ENCODE data around the gene ASPDH. TPM values are rescaled to one million over a fixed set of nuclear protein-coding genes. Genes with fewer than 3 reads are reported as not detected.

Gene ASPDH
- total RNA-seq, 1 experiment from 2014 or later: not detected

GRCh38 chr19:50482271-50482855 lies 31.4 kb downstream of the ASPDH start:
- H3K4ac ChIP-seq (ENCODE audit: low read depth, low read length): no peak overlapping the region
- H3K23me2 ChIP-seq (ENCODE audit: insufficient read length, low read depth, low read length, poor library complexity, severe bottlenecking): no peaks in the 10 kb centered on the region
- no peak overlapping the region for H3K14ac ChIP-seq (ENCODE audit: insufficient read depth, low read length)
- no peak overlapping the region for H3K23ac ChIP-seq (ENCODE audit: insufficient read length, low read depth, low read length)
- TF ChIP-seq CTCF (conservative IDR thresholded peaks at IDR 0.05): no peak
- no peak overlapping the region for H2BK12ac ChIP-seq (ENCODE audit: insufficient read length, low read depth, low read length)
- no peak overlapping the region for H2BK15ac ChIP-seq (ENCODE audit: low read depth, low read length)
- H4K20me1 ChIP-seq (ENCODE audit: control insufficient read depth, insufficient read depth, insufficient read length): no peaks in the 10 kb centered on the region
- peaks cover 61 to 80% (median 76%) of the 10 kb centered on the region in 3 experiments for H3K36me3 Mint-ChIP-seq (ENCODE audit: insufficient read depth in 1 of 3, low read depth in 3 of 3)
- no peak overlapping the region for H3K27ac ChIP-seq (ENCODE audit: insufficient read length, low read depth, low read length)
- H2BK120ac ChIP-seq (ENCODE audit: low read depth, low read length, poor library complexity, severe bottlenecking): no peak overlapping the region
- H3K79me1 ChIP-seq (ENCODE audit: insufficient read depth, low read depth, low read length, poor library complexity, severe bottlenecking): peaks cover 8% of the 10 kb centered on the region
- no peaks in the 10 kb centered on the region for H3K27me3 ChIP-seq (ENCODE audit: insufficient read depth, low read length)
- H3K27ac Mint-ChIP-seq: no peak overlapping the region
- no peak overlapping the region for H2AFZ ChIP-seq (ENCODE audit: low read length)
- peaks cover 5% of the 10 kb centered on the region; the same call in 1 of the 2 replicates for H3K79me2 ChIP-seq (ENCODE audit: insufficient read depth, low read length)
- H4K91ac ChIP-seq (ENCODE audit: insufficient read length, low read depth, low read length): no peak overlapping the region
- H3K18ac ChIP-seq (ENCODE audit: insufficient read length, low read depth, low read length): no peak overlapping the region
- WGBS (ENCODE audit: extremely low coverage, insufficient read length, low lambda C conversion rate): no CpG with 5 or more reads among the region's 16 CpGs
- no peak overlapping the region for H3T11ph ChIP-seq (ENCODE audit: low read length)
- H4K5ac ChIP-seq (ENCODE audit: insufficient read length, low read depth, low read length): no peak overlapping the region
- no peak overlapping the region for H3K4me2 ChIP-seq (ENCODE audit: insufficient read depth, insufficient read length, low read length)
- H3K56ac ChIP-seq (ENCODE audit: insufficient read length, low read depth, low read length): no peak overlapping the region
- peaks cover 23% of the 10 kb centered on the region for H3K27me3 Mint-ChIP-seq (ENCODE audit: low read depth)
- H3K9me3 Mint-ChIP-seq: peaks cover 33 to 43% of the 10 kb centered on the region in 2 experiments
- no peak overlapping the region for H3K9ac ChIP-seq (ENCODE audit: extremely low read depth, insufficient read length, low read length)
- H2AK5ac ChIP-seq (ENCODE audit: insufficient read length, low read length): no peak overlapping the region
- H3K4me1 Mint-ChIP-seq: peaks cover 6 to 9% of the 10 kb centered on the region in 2 experiments
- peaks cover 3% of the 10 kb centered on the region; the same call in 1 of the 2 replicates for H3K4me1 ChIP-seq (ENCODE audit: insufficient read depth, low read length)
- H3K4me3 Mint-ChIP-seq: no peak overlapping the region
- no peak overlapping the region for H4K8ac ChIP-seq (replicated peaks; ENCODE audit: insufficient read length, low read depth, low read length)
- H3K9me3 ChIP-seq (ENCODE audit: control insufficient read depth, low read depth, low read length): peaks cover 15% of the 10 kb centered on the region
- H2BK20ac ChIP-seq (ENCODE audit: low read depth, low read length, poor library complexity, severe bottlenecking): no peak overlapping the region
- no peak for DNase-seq
- no peak overlapping the region for H2BK5ac ChIP-seq (ENCODE audit: insufficient read length, low read length)
